Adrenal gland (tissue), 12 donors: ENCODE results near the gene MROH8. TPM values are rescaled to one million over a fixed set of nuclear protein-coding genes. Genes with fewer than 3 reads are reported as not detected.

Experiments used
- DNase-seq, 7 donors: peaks; one replicate each; pipeline ENCODE4 v3.0.0-alpha.2; 2019 to 2020
- H3K27ac ChIP-seq, 5 donors: fragments of 200-600 bp; sonication (generic) in 4 of 5; 1 replicate in 3 of 5; 2 replicates in 2 of 5; pipeline versions ENCODE4 v1.5.1 to v1.8.0; 2016 to 2020; ENCODE audit warnings: mild to moderate bottlenecking in 1 of 5
- H3K27me3 ChIP-seq: fragments of 200-600 bp; 2 replicates; pipeline ENCODE4 v1.8.0; 2021
- H3K36me3 ChIP-seq, 2 donors: fragments of 200-600 bp; replicated peaks in 1 of 2; 1 replicate in 1 of 2; 2 replicates in 1 of 2; pipeline versions ENCODE4 v1.5.1 to v1.8.0; 2018 to 2022
- H3K4me1 ChIP-seq, 2 donors: fragments of 200-600 bp; replicated peaks in 1 of 2; 1 replicate in 1 of 2; 2 replicates in 1 of 2; pipeline versions ENCODE4 v1.5.1 to v1.8.0; 2018 to 2021
- H3K4me3 ChIP-seq, 4 donors: fragments of 200-600 bp; sonication (generic) in 3 of 4; one replicate each; pipeline ENCODE4 v1.5.1; 2016 to 2018
- H3K9me3 ChIP-seq, 3 donors: fragments of 200-600 bp; sonication (generic) in 1 of 3; replicated peaks in 1 of 3; 1 replicate in 2 of 3; 2 replicates in 1 of 3; pipeline versions ENCODE4 v1.5.1 to v1.8.0; 2016 to 2021
- CTCF ChIP-seq, 6 experiments: fragments of 450-650 bp in 4 of 6; fragments of 200-600 bp in 2 of 6; sonication (generic) in 1 of 6; IDR thresholded peaks; 1 replicate in 5 of 6; 2 replicates in 1 of 6; pipeline versions ENCODE4 v1.5.1 to v1.8.0; 2016 to 2021; ENCODE audit warnings: antibody characterized with exemption in 6 of 6, mild to moderate bottlenecking in 2 of 6, moderate library complexity in 1 of 6
- POLR2A ChIP-seq, 2 donors: fragments of 450-650 bp; IDR thresholded peaks; one replicate each; pipeline ENCODE4 v1.6.1; 2017; ENCODE audit warnings: antibody characterized with exemption in 2 of 2, mild to moderate bottlenecking in 2 of 2, moderate library complexity in 1 of 2
- WGBS, 4 donors: extraction: QIAGEN DNeasy Blood & Tissue Kit in 2 of 4; methylation state at CpG; one replicate each; pipeline versions ENCODE4 v1.1.5 to v1.1.7; 2013 to 2017; 5-methylcytosine and 5-hydroxymethylcytosine counted together
- intact Hi-C, 2 donors: fragments of 100-400 bp; cut with DNase I; formaldehyde crosslinking; loops; one replicate each; pipeline versions ENCODE4 v1.14.1 to v1.15.0; 2022 to 2023
- polyA plus RNA-seq, 3 donors: library from polyadenylated mRNA; stranded (reverse); fragments of 200-250 nt in 2 of 3; fragments of 350-450 nt in 1 of 3; fragmentation: Illumina TruSeq in 1 of 3; extraction: RNeasy Lipid Tissue Mini Kit (QIAGEN cat#74804) in 1 of 3; gene quantifications; one replicate each; pipeline ENCODE4 v1.2.3, GENCODE V29; 2013 to 2014
- total RNA-seq, 9 donors: library from RNA; depleted of rRNA in 4 of 9; stranded (reverse); fragments of >200 nt in 4 of 9; fragments of 120-200 nt in 1 of 9; fragmentation: NEBNext Ultra II Directional in 1 of 9; extraction: Animal tissue kit (Norgen Biotek cat#: 25700) in 1 of 9; gene quantifications; one replicate each; pipeline versions ENCODE4 v1.1.0 to v1.2.4, GENCODE V29; 2013 to 2023
- donor health status: healthy with polysubstance abuse.
- donor health status: Bipolar disorder and iron deficiency.
- donor health status: DM: yes; HTN: yes; CAD: no.
- donor health status: DM: no; HTN: no; CAD: no.
- donor health status: DM: no; HTN: no; CAD: no.
- donor health status: DM: yes; HTN: yes; CAD: no.

MROH8 gene
- total and polyA plus RNA-seq, 12 donors = 1.3 to 13.8 (median 3.8) TPM

GRCh38 chr20:37190354-37191112, 11.2 kb upstream of the MROH8 start:
- Histone ChIP-seq H3K4me1 (peaks cover 0 to 40% of the 10 kb centered on the region in 2 donors), H3K27me3 (no peaks in the 10 kb centered on the region), H3K4me3 (no peak overlapping the region), H3K36me3 (peaks cover 0 to 26% of the 10 kb centered on the region in 2 donors), H3K9me3 (no peaks in the 10 kb centered on the region), H3K27ac (no peak overlapping the region)
- DNase-seq = no peak
- intact Hi-C loops = loop anchor here (10.0 kb wide), 2 partner anchors 194 to 204 kb away; no protein-coding TSS in a partner anchor
- TF ChIP-seq CTCF (IDR thresholded peaks at IDR 0.05) (no peak), POLR2A (IDR thresholded peaks at IDR 0.05) (no peak)
- WGBS, 4 donors = 71 to 78% (median 77%) methylated on average over 9 of the region's 9 CpGs

GRCh38 chr20:37189416-37190016, 10.2 kb upstream of the MROH8 start:
- H3K27me3 ChIP-seq = no peaks in the 10 kb centered on the region
- peaks cover 0 to 41% of the 10 kb centered on the region in 2 donors for H3K4me1 ChIP-seq
- H3K4me3 ChIP-seq = no peak overlapping the region
- no peak overlapping the region for H3K27ac ChIP-seq
- DNase-seq = no peak
- no peak for TF ChIP-seq CTCF (IDR thresholded peaks at IDR 0.05)
- TF ChIP-seq POLR2A (IDR thresholded peaks at IDR 0.05) = no peak
- H3K9me3 ChIP-seq = no peaks in the 10 kb centered on the region
- 58 to 64% (median 61%) methylated on average over 6 of the region's 6 CpGs for WGBS, 4 donors
- intact Hi-C loops = loop anchor here (10.0 kb wide), 2 partner anchors 195 to 205 kb away; no protein-coding TSS in a partner anchor
- H3K36me3 ChIP-seq = peaks cover 0 to 36% of the 10 kb centered on the region in 2 donors

GRCh38 chr20:37188787-37189186, 9.4 kb upstream of the MROH8 start:
- H3K4me1 ChIP-seq = peaks cover 0 to 41% of the 10 kb centered on the region in 2 donors
- H3K36me3 ChIP-seq = peaks cover 0 to 40% of the 10 kb centered on the region in 2 donors
- H3K4me3 ChIP-seq = no peak overlapping the region
- 93 to 98% (median 95%) methylated on average over 6 to 7 of the region's 7 CpGs for WGBS, 4 donors
- intact Hi-C loops = no loop called here
- no peak for DNase-seq
- TF ChIP-seq POLR2A (IDR thresholded peaks at IDR 0.05) (no peak), CTCF (IDR thresholded peaks at IDR 0.05) (no peak)
- H3K27me3 ChIP-seq = no peaks in the 10 kb centered on the region
- H3K9me3 ChIP-seq = no peaks in the 10 kb centered on the region
- no peak overlapping the region for H3K27ac ChIP-seq

GRCh38 chr20:37185686-37186085, 6.3 kb upstream of the MROH8 start:
- H3K27ac ChIP-seq = peak overlapping the region in 1 of 5 donors; percentile 13
- WGBS, 4 donors = 84 to 89% (median 88%) methylated on average over 5 of the region's 5 CpGs
- no peak overlapping the region for H3K4me3 ChIP-seq
- peaks cover 0 to 48% of the 10 kb centered on the region in 2 donors for H3K36me3 ChIP-seq
- no peaks in the 10 kb centered on the region for H3K9me3 ChIP-seq
- no peak for TF ChIP-seq POLR2A (IDR thresholded peaks at IDR 0.05)
- no peak for TF ChIP-seq CTCF (IDR thresholded peaks at IDR 0.05)
- DNase-seq = peak in 3 of 7 donors; percentile 31 to 32 (median 32)
- H3K4me1 ChIP-seq = peaks cover under 1 to 38% of the 10 kb centered on the region in 2 donors
- intact Hi-C loops = no loop called here
- no peaks in the 10 kb centered on the region for H3K27me3 ChIP-seq
